Testis (tissue), 2 donors: ENCODE data around the gene GNB5.

ENCODE experiments used
- CTCF ChIP-seq, 3 experiments: fragments of 450-650 bp in 2 of 3; fragments of 200-600 bp in 1 of 3; sonication (generic) in 1 of 3; IDR thresholded peaks; one replicate each; pipeline ENCODE4 v1.5.1; 2016 to 2019; ENCODE audit warnings: antibody characterized with exemption in 3 of 3, mild to moderate bottlenecking in 2 of 3, moderate library complexity in 1 of 3
- POLR2A ChIP-seq: fragments of 450-650 bp; IDR thresholded peaks from one replicate; pipeline ENCODE4 v1.6.1; 2017; ENCODE audit warnings: antibody characterized with exemption, mild to moderate bottlenecking, moderate library complexity

- TF ChIP-seq CTCF (IDR thresholded peaks at IDR 0.05) (no peak), POLR2A (no peak)
Observed at GRCh38 chr15:52225230-52225629, 34.0 kb upstream of the GNB5 start.
